ENCODE measurements around the gene ACOD1. TPM values are rescaled to one million over a fixed set of nuclear protein-coding genes. Genes with fewer than 3 reads are reported as not detected.

ACOD1 gene
- total RNA-seq, 1 donor from 2014 or later: not detected

DNA sequence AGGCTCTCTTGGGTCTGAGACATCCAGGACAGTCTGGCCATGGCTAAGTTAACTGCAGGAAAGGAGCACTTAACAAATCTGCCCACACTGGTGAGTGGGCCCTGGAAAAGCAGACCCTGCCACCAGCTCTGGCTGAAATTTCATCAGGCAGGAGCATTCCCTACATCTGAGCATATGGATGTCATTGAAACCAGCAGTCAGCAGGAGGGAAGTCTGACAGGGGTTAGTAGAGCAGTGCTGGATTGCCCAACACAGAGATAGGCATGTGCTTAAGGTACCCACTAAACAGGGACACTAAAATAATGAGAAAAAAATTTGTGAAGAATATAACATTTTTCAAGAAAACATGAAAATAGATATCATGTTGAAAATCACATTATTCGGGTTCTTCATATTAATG lies 13.6 kb upstream of the ACOD1 start:
- DNase-seq (ENCODE audit: low read depth): no peak
- TF ChIP-seq CTCF (conservative IDR thresholded peaks at IDR 0.05; ENCODE audit: low read depth, low read length): no peak
- no peak overlapping the region for H3K4me3 ChIP-seq (ENCODE audit: low read depth, low read length)

DNA sequence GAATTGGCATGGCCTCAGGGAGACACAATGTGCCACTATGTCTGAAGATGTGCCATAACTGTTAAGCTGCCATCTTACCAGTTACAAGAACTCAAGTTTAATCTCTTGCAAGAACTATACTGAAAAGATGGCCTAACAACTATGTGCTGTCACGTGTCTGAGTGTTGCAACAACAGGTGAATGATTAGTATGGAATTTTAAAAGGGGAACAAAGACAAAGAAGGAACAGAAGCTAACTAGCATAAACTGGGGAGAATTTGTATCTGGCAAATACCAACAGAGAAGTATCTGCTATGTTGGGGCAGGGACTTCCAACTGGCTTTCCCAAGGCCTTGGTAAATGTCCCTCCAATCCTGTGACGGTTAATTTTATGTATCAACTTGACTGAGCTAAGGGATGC lies 11.5 kb upstream of the ACOD1 start:
- DNase-seq (ENCODE audit: low read depth): no peak

DNA sequence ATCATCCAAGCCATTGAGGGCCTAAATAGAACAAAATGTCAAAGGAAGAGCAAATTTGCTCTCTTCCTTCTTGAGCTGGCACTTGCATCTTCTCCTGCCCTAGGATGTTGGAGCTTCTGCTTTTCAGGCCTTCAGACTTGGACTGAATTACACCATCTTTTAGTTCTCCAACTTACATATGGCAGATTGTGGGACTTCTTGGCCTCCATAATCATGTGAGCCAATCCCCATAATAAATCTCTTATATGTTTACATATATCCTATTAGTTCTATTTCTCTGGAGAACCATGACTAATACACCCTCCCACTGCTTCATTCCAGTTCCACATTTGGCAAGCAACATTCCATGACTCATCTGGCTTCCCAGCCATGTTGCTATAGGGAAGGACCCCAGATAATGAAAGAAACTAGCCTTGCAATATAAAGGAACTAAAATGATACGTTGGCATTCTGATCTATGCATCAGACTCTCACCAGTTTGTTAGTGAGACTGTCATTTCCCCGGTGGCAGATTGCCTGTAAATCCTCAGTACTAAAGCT lies 11.0 kb upstream of the ACOD1 start:
- peak; percentile 47 for DNase-seq (ENCODE audit: low read depth)
- no peak overlapping the region for H3K4me3 ChIP-seq (ENCODE audit: low read depth, low read length)
- TF ChIP-seq CTCF (conservative IDR thresholded peaks at IDR 0.05; ENCODE audit: low read depth, low read length): no peak

More for the DNA sequence above, 11.5 kb upstream of the ACOD1 start:
- H3K4me3 ChIP-seq (ENCODE audit: low read depth, low read length): no peak overlapping the region
- TF ChIP-seq CTCF (conservative IDR thresholded peaks at IDR 0.05; ENCODE audit: low read depth, low read length): no peak

- no peak for DNase-seq (ENCODE audit: low read depth)
- H3K4me3 ChIP-seq (ENCODE audit: low read depth, low read length): no peak overlapping the region
- TF ChIP-seq CTCF (conservative IDR thresholded peaks at IDR 0.05; ENCODE audit: low read depth, low read length): no peak
These were observed 9.1 kb upstream of the ACOD1 start for GRCh38 chr13:76939215-76939614.

DNA sequence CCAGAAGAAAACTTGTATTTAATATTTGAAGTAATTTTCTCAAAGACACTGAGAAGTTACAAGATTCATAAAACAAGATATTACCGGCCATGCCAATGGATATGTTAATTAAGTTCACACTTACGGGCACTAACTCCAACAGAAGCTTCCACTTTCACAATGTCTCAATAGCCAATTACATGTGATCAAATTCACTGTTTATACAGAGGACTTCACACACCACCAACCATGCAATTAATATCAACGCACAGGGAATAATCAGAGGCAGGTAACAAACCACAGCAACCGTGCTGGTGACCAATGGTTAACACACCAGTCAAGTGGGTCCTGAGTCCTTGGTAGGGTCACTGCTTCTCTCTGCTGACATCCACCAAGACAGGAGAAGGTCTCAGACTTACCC lies 5.9 kb upstream of the ACOD1 start:
- H3K4me3 ChIP-seq (ENCODE audit: low read depth, low read length): no peak overlapping the region
- no peak for TF ChIP-seq CTCF (conservative IDR thresholded peaks at IDR 0.05; ENCODE audit: low read depth, low read length)
- peak; percentile 23 for DNase-seq (ENCODE audit: low read depth)

GRCh38 chr13:76943646-76944045 lies 4.7 kb upstream of the ACOD1 start:
- no peak for TF ChIP-seq CTCF (conservative IDR thresholded peaks at IDR 0.05; ENCODE audit: low read depth, low read length)
- DNase-seq (ENCODE audit: low read depth): no peak
- H3K4me3 ChIP-seq (ENCODE audit: low read depth, low read length): no peak overlapping the region

GRCh38 chr13:76944456-76944855 lies 3.9 kb upstream of the ACOD1 start:
- H3K4me3 ChIP-seq (ENCODE audit: low read depth, low read length): no peak overlapping the region
- no peak for DNase-seq (ENCODE audit: low read depth)
- no peak for TF ChIP-seq CTCF (conservative IDR thresholded peaks at IDR 0.05; ENCODE audit: low read depth, low read length)
